GM21786 (cell line): ENCODE measurements around the gene CABCOCO1.
"Not testable (repeated sequence)": the region's sequence is repeated elsewhere in the genome, so short reads cannot be mapped to it uniquely, and the experiment has no call there.

Source experiments
- ATAC-seq: cut with Tn5 transposase; IDR thresholded peaks from one replicate; pipeline ENCODE4 v1.9.1; 2021; ENCODE audit not compliant: unreplicated experiment

Gene CABCOCO1

GRCh38 chr10:61705022-61705613 is 42.4 kb downstream of the CABCOCO1 start:
- ATAC-seq: no peak

GRCh38 chr10:61708846-61709245 is 46.1 kb downstream of the CABCOCO1 start:
- no peak for ATAC-seq

DNA sequence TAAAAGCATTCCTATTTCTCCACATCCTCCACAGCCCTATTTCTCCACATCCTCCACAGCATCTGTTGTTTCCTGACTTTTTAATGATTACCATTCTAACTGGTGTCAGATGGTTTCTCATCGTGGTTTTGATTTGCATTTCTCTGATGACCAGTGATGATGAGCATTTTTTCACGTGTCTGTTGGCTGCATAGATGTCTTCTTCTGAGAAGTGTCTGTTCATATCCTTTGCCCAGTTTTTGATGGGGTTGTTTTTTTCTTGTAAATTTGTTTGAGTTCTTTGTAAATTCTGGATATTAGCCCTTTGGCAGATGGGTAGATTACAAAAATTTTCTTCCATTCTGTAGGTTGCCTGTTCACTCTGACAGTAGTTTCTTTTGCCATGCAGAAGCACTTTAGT is 49.4 kb downstream of the CABCOCO1 start:
- not testable (repeated sequence) for ATAC-seq

- ATAC-seq: not testable (repeated sequence)
Measured at GRCh38 chr10:61719475-61719874, 56.7 kb downstream of the CABCOCO1 start.

DNA sequence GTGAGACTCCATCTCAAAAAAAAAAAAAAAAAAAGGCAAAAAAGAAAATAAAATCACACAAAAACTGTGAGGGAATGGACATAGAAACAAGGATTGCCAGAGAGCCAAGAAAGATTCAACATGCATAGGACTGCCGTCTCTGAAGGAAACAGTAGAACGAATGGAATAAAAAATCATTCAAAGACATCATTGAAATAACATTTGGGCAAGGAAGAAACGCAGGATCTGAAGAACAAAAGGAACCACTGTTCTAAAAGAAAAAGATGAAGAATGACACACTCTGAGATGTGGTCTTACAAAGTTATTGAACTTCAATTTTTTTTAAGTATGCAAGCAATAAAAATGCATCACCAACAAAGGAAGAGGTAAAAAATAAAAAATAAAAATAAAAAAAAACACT is 57.2 kb downstream of the CABCOCO1 start:
- no peak for ATAC-seq

GRCh38 chr10:61721431-61721830 is 58.7 kb downstream of the CABCOCO1 start:
- no peak for ATAC-seq

DNA sequence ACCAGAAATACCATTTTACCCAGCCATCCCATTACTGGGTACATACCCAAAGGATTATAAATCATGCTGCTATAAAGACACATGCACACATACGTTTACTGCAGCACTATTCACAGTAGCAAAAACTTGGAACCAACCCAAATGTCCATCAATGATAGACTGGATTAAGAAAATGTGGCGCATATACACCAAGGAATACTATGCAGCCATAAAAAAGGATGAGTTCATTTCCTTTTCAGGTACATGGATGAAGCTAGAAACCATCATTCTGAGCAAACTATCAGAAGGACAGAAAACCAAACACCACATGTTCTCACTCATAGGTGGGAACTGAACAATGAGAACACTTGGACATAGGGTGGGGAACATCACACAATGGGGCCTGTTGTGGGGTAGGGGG is 62.5 kb downstream of the CABCOCO1 start:
- ATAC-seq: not testable (repeated sequence)

- no peak for ATAC-seq
Measured at GRCh38 chr10:61729596-61729995, 66.9 kb downstream of the CABCOCO1 start.

- no peak for ATAC-seq
Measured at GRCh38 chr10:61730671-61731070, 67.9 kb downstream of the CABCOCO1 start.

DNA sequence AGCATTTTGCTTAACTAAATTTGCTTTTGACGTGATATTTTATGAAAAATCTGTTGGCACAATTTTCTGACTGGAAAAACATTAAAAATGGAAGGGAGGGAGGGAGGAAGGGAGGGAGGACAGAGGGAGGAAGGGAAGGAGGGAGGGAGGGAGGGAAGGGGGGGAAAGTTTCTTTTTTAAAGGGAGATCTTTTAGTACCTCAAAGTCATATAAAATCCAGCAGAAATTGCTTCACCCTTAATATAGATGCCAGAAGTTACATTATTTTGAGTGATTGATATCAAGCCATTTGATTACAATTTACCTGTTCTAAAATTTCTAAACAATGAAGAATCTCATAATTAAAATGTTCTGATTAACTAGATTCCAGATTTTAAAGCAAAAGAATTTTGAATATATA is 68.9 kb downstream of the CABCOCO1 start:
- no peak for ATAC-seq

GRCh38 chr10:61732629-61733278 is 70.0 kb downstream of the CABCOCO1 start:
- no peak for ATAC-seq

DNA sequence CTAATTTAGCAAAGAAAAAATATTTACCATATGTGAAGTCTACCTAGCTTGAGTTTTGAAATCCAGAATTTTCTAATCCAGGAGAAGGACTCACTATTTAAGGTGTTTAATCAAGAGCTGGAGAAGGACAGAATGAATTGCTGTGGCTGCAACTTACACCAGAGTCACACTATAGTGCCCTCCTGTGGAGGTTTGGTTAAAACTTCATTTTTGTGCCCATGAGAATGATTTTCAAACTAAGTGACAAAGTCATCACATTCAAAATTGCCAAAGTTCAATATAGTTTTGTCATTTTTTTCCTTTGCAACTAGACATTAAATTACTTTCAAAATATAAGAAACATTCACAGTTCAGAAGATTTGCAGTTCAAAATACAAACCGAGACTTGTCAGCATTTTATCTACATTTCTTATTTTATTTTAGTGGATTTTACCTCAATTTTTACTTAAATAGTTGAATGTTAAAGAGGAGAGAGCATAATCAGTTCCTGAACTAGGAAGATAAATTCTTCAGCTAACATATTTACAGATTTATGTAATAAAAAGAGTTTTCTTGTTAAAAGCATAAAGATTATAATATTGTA is 70.7 kb downstream of the CABCOCO1 start:
- ATAC-seq: no peak

- ATAC-seq: no peak
Measured at GRCh38 chr10:61735882-61736281, 73.2 kb downstream of the CABCOCO1 start.

DNA sequence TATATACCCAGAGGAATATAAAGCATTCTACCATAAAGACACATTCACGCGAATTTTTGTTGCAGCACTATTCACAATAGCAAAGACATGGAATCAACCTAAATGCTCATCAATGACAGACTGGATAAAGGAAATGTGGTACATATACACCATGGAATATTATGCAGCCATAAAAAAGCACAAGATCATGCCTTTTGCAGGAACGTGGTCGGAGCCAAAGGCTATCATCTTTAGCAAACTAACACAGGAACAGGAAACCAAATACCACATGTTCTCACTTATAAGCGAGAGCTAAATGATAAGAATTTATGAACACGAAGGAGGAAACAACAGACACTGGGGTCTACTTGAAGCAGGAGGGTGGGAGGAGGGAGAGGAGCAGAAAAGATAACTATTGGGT is 74.7 kb downstream of the CABCOCO1 start:
- ATAC-seq: not testable (repeated sequence)

- ATAC-seq: no peak
Measured at GRCh38 chr10:61742812-61743211, 80.1 kb downstream of the CABCOCO1 start.

GRCh38 chr10:61744469-61744868 is 81.7 kb downstream of the CABCOCO1 start:
- ATAC-seq: no peak

- no peak for ATAC-seq
Measured at GRCh38 chr10:61746377-61746776, 83.6 kb downstream of the CABCOCO1 start.

DNA sequence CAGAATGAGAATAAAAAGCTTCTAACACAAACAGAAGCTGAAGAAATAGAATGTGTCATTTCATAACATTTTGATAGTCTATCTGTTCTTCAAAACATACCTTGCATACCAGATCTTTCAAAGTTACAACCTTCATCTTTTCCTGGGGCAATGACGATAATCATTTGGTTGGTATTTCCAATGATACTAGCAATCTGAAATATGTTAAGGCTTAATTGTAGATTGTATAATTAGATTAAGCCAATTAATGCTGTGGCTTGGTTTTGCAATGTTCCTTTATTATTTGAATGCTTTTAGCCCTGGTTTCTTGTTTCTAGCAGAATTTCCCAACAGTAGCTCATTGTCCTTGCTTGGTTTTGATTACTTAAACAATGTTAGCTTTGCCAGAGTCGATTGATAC is 84.6 kb downstream of the CABCOCO1 start:
- no peak for ATAC-seq

GRCh38 chr10:61749291-61749690 is 86.6 kb downstream of the CABCOCO1 start:
- no peak for ATAC-seq

GRCh38 chr10:61750943-61751471 is 88.3 kb downstream of the CABCOCO1 start:
- peak; percentile 52 for ATAC-seq

DNA sequence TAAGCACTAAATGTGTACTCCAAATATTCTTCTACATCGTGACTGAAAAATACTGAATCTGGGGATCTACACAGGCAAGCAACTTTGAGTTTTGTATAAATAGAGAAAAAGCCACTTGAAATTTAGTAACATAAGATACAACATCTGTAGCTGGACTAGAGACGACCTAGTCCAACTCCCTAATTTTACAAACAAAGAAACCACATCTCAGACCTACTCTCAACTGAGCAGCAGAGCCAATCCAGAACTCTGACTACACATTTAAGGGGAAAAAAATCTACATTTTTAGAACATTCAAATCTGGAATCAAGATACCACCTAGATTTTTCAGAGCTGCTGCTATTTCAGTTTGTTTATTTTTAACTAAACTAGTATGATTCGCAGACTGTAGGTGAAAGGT is 88.9 kb downstream of the CABCOCO1 start:
- ATAC-seq: no peak
